Measurements from ENCODE around the gene TM4SF4. TPM values are rescaled to one million over a fixed set of nuclear protein-coding genes. Genes with fewer than 3 reads are reported as not detected.

TM4SF4 gene
- total RNA-seq, 1 donor from 2014 or later = not detected

GRCh38 chr3:149432149-149432548 lies 42.3 kb upstream of the TM4SF4 start:
- H3K9me3 ChIP-seq = no peaks in the 10 kb centered on the region
- H3K27me3 ChIP-seq (ENCODE audit: low read depth) = no peaks in the 10 kb centered on the region
- TF ChIP-seq, protein P1, sequence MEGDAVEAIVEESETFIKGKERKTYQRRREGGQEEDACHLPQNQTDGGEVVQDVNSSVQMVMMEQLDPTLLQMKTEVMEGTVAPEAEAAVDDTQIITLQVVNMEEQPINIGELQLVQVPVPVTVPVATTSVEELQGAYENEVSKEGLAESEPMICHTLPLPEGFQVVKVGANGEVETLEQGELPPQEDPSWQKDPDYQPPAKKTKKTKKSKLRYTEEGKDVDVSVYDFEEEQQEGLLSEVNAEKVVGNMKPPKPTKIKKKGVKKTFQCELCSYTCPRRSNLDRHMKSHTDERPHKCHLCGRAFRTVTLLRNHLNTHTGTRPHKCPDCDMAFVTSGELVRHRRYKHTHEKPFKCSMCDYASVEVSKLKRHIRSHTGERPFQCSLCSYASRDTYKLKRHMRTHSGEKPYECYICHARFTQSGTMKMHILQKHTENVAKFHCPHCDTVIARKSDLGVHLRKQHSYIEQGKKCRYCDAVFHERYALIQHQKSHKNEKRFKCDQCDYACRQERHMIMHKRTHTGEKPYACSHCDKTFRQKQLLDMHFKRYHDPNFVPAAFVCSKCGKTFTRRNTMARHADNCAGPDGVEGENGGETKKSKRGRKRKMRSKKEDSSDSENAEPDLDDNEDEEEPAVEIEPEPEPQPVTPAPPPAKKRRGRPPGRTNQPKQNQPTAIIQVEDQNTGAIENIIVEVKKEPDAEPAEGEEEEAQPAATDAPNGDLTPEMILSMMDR (IDR thresholded peaks at IDR 0.05) = no peak
- no peaks in the 10 kb centered on the region for H3K4me1 ChIP-seq
- ATAC-seq = peak in 1 of 2 donors; percentile 74
- H3K4me3 ChIP-seq = no peak overlapping the region
- no peaks in the 10 kb centered on the region for H3K36me3 ChIP-seq
- DNase-seq = no peak
- H3K27ac ChIP-seq = no peak overlapping the region
- intact Hi-C loops (cut with DNase I) = no loop called here

DNA sequence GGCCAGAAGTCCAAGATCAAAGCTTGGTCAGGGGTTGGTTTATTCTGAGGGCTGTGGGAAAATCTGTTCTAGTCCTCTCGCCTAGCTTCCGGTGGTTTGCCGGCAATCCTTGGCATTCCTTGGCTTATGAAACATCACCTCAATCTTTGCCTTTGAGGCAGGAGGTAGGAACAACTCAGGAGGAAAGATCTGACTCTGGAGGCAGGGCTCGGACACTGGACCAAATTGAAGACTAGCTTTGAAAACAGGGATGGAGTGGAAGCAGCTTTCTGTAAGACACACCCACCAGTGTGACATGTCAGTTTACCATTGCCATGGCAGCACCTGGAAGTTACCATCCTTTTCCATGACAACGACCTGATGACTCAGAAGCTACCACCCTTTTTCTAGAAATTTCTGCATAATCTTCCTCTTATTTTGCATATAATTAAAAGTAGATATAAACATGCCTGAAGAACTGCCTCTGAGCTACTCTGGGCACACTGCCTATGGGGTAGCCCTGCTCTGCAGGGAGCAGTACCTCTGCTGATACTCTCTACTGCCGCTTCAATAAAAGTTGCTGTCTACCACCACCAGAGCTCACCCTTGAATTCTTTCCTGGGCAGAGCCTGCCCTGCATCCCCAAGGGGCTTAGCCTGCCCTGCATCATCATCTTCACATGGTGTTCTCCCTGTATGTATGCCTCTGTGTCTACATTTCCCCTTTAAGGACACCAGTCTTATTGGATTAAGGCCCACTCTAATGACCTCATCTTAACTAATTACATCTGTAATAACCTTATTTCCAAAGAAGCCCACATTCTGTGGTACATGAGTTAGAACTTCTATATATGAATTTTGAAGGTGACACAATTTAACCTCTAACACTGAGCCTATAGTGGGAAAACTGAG lies 38.3 kb upstream of the TM4SF4 start:
- Histone ChIP-seq H3K9me3 (no peaks in the 10 kb centered on the region), H3K4me3 (no peak overlapping the region), H3K4me1 (no peaks in the 10 kb centered on the region), H3K36me3 (no peaks in the 10 kb centered on the region), H3K27me3 (ENCODE audit: low read depth) (no peaks in the 10 kb centered on the region), H3K27ac (no peak overlapping the region)
- no peak for DNase-seq
- ATAC-seq = no peak
- intact Hi-C loops (cut with DNase I) = no loop called here
- TF ChIP-seq, protein P1 (IDR thresholded peaks at IDR 0.05) = no peak

DNA sequence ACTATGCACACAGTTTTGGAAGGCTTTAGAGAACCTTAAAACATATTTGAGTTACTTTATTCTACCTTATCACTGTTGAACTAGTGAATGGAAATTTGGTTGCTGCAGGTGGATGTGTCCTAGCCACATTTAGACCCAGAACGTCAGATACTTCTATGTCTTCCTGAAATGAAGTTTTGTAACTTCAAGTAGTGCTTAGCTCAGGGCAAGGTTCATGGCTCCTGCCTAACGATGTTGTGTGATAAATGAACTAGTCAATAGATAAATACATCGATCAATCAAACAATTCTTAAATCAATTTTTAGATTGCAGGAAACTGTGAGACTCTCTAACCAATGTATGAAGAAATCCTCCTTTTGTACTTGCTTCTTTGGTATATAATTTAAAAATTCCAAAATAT lies 37.2 kb upstream of the TM4SF4 start:
- ATAC-seq (no peak), DNase-seq (no peak)
- intact Hi-C loops (cut with DNase I) = no loop called here

DNA sequence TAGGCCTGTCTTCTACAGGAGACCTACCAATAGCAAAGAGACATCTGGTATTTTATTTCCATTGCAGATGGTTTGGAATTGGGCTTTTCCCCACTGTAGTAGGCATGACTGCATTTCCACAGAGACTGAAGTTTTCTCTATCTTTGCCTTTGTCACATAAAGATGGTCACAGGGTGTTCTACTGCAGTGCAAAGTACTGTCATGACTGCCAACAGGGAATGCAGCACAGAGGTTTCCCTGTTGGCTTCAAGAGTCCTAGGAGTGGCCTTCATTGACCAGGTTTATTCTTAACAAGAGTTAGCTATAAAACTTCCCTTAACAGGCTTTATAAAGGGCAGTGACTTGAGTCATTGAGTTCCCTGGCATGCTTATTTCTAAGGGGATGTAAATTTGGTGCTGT lies 36.8 kb upstream of the TM4SF4 start:
- Histone ChIP-seq H3K4me3 (no peak overlapping the region), H3K4me1 (peaks cover 2% of the 10 kb centered on the region), H3K9me3 (no peaks in the 10 kb centered on the region), H3K27ac (no peak overlapping the region), H3K36me3 (no peaks in the 10 kb centered on the region), H3K27me3 (ENCODE audit: low read depth) (no peaks in the 10 kb centered on the region)
- DNase-seq (no peak), ATAC-seq (no peak)
- intact Hi-C loops (cut with DNase I) = no loop called here
- TF ChIP-seq, protein P1 (IDR thresholded peaks at IDR 0.05) = no peak

More for the DNA sequence above, 37.2 kb upstream of the TM4SF4 start:
- no peaks in the 10 kb centered on the region for H3K36me3 ChIP-seq
- H3K4me3 ChIP-seq = no peak overlapping the region
- H3K4me1 ChIP-seq = no peaks in the 10 kb centered on the region
- TF ChIP-seq, protein P1 (IDR thresholded peaks at IDR 0.05) = no peak
- no peak overlapping the region for H3K27ac ChIP-seq
- no peaks in the 10 kb centered on the region for H3K27me3 ChIP-seq (ENCODE audit: low read depth)
- H3K9me3 ChIP-seq = no peaks in the 10 kb centered on the region

- no peak overlapping the region for H3K27ac ChIP-seq
- intact Hi-C loops (cut with DNase I) = no loop called here
- TF ChIP-seq, protein P1 (IDR thresholded peaks at IDR 0.05) = no peak
- no peaks in the 10 kb centered on the region for H3K27me3 ChIP-seq (ENCODE audit: low read depth)
- DNase-seq (no peak), ATAC-seq (no peak)
- no peak overlapping the region for H3K4me3 ChIP-seq
- H3K9me3 ChIP-seq = no peaks in the 10 kb centered on the region
- H3K4me1 ChIP-seq = peaks cover 8% of the 10 kb centered on the region
- no peaks in the 10 kb centered on the region for H3K36me3 ChIP-seq
Observed at GRCh38 chr3:149438981-149439380, 35.5 kb upstream of the TM4SF4 start.

Data from lower lobe of right lung (tissue), 2 donors.